ENCODE measurements around the gene ODAD3.
"Not testable (repeated sequence)": the region's sequence is repeated elsewhere in the genome, so short reads cannot be mapped to it uniquely, and the experiment has no call there.

The ODAD3 gene

DNA sequence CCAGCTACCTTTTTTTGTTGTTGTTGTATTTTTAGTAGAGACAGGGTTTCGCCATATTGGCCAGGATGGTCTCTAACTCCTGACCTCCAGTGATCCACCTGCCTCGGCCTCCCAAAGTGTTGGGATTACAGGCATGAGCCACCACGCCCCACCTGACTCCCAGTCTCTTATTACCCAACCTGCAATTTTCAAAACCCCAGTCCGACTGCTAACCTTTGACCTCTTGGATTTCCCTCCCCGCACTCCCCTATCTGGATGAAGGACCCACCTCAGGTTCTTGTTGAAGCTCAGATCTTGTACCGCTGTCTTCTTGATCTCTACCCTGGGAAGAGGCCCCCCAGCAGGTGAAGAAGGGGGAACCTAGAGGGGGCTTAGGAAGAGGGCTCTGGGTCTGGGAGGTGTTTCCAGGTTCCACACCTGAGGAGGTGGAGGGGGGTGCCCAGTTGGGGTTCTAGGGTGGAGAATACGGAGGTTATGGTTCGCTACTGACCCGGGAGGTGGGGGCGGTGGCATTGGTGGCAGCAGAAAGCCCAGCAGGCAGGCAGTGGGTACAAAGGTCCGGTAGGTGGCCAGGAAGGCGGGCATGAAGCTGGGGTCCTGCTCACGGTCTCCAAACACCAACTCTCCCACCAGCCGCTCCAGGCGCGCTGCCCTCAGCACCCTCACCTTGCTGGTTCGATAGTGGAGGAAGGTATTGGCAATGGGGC lies 18.4 kb downstream of the ODAD3 start:
- no peak for DNase-seq
- intact Hi-C loops (cut with DNase I), result no loop called here

DNA sequence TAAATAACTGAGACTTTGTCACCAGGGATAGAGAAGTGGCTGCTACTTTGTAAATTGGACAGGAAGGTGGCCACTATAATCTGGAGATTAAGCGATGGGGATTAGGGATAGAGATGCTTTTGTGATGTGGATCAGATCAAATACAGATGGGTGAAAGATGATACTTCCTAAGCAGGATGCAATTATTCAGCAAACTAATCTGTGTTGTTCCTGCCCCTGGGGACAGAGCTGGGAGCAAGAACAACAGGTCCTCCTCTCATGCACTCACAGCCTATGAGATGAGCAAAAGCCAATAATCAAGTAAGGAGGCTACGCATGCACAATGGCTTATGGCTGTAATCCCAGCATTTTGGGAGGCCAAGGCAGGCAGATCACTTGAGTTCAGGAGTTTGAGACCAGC lies 20.4 kb downstream of the ODAD3 start:
- intact Hi-C loops (cut with DNase I), result no loop called here
- no peak for DNase-seq

DNA sequence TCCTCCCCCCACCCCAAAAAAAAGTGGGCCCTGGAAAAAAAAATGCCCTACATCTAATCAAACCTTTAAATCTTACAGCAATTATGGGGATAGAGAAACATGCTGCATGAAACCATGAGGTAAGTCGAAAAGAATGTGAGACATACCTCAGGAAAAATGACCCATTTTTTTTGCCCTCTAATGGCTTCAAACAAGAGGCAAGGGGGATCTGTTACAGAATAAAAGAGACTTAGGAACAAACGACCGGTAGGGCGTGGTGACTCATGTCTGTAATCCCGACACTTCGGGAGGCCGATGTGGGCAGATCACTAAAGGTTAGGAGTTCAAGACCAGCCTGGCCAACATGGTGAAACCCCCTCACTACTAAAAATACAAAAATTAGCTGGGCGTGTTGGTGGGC lies 24.2 kb downstream of the ODAD3 start:
- intact Hi-C loops (cut with DNase I), result no loop called here
- no peak for DNase-seq

DNA sequence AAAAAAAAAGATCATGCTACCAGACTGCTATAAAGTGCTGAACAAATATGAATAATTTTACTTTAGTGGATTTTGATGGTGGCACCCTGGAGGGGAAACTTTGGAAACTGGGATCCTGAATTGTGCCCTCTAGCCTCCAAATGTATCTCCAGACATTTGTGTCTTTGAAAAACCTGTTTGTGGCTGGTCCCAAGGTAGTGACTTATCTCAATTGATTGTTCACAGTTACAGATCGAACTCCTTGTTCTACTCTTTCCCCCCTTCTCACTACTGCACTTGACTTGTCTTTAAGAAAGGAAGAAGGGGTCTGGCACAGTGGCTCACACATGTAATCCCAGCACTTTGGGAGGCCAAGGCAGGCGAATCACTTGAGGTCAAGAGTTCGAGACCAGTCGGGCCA lies 26.3 kb downstream of the ODAD3 start:
- intact Hi-C loops (cut with DNase I), result no loop called here
- DNase-seq, result no peak

DNA sequence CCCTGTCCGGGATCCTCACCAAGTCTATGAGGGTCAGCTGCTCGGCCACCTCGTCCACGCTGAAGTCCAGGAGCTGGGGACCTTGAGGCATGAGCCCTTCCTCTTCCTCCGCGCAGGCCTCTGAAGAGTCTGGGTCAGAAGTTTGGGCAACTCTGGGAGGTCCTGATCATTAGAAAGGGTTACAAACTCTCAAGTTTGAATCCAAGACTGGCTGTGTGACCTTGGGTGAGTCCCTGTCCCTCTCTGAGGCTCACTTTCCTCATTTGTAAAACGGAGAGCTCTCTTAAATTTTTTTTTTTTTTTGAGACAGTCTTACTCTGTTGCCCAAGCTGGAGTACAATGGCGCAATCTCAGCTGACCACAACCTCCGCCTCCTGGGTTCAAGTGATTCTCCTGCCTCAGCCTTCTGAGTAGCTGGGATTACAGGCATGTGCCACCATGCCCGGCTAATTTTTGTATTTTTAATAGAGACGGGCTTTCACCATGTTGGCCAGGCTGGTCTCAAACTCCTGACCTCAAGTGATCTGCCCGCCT lies 28.2 kb downstream of the ODAD3 start:
- intact Hi-C loops (cut with DNase I); DNase-seq: not testable (repeated sequence)

DNA sequence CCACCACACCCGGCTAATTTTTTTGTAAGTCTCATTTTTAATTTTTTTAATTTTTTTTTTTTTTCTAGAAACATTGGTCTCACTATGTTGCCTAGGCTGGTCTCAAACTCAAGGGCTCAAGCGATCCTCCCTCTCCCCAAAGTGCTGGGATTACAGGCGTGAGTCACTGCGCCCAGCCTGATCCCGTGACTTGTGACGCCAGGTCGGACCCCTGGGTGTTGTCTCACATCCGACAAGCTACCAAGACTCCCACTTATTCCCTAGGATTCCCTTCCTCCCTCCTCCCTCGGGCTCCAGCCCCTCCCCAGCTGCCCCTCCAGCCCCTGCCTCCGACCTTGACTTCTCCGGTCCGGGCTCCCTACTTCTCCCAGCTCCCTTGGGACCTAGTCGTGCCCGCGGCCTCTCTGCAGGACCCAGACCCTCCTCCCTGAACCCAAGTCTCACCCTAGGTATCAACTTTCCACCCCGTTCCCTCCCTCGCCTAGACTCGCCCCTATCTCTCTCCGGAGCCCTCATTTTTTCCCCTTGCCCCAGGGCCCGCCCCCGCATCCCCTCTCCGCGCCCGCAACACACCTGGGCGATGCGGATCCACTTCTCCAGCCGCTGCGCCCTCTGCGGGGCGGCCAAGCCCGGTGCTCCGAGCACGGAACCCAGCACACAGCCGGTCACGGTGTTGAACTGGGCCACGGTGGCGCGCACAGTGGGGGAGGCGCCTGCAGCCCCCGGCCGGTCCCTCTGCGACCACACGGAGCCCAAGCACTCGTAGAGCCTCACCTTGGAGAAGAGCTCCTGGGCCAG lies 28.9 kb downstream of the ODAD3 start:
- DNase-seq, result no peak
- intact Hi-C loops (cut with DNase I), result no loop called here

DNA sequence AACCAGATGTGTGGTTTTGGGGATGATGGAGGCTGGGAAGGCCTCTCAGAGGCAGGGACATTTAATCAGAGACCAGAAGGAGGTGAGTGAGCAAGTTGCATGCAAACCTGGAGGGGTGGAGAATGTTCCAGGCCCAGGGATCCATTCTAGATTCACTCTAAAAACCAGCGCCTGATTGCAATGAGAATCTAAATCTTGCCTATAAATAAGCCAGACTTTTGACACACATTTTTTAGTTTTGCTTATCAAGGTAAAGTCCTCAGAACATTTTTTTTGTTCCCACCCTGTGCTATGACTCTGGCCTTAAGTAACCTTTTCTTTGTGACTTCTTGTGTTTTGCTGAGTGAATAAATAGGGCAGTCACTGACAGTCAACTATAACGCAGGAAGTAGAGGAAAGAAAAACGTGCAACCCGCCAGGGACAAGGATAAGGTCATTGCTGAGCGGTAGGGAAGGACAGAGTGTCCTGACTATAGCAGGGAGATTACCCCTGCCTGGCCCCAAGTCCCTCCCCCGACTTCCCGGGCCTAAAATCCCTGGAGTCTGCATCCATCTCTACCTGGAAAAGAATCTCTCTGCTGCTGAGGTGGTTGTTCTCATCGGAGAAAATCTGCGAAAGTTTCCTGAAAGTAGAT lies 30.2 kb downstream of the ODAD3 start:
- no peak for DNase-seq
- intact Hi-C loops (cut with DNase I), result no loop called here

DNA sequence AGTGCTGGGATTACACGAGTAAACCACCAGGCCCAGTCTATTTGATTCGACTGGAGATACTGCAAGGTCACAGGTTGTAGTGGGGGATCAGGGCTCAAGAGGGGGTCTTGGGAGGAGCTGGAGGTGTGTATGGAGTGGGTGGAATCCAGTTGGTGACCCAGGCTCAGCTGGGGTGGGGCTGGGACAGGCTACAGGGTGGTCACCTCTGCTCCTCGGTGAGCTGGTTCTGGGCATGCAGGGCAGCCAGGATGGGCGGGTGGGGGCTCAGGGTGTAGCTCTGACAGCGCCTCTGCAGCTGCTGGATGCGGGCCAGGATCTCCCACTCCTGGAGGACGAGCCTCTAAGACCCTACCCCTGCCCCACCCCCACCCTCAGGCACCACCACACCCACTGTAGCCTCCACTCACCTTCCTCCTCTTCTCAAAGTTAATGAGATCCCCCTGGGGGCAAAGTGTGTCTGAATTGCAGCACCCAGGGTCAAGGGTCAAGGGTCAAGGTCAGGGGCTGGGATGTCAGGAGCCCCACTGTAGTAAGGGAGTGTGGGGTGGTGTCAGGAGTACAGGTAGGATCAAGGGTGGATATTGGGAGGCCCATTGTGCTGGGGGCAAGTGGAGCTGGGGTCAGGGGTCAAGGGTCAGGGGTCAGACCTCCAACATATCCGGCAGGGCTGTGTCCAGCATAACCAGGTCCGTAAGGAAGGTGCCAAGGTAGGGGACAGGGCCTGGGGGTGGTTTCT lies 32.9 kb downstream of the ODAD3 start:
- no peak for DNase-seq
- intact Hi-C loops (cut with DNase I), result no loop called here

DNA sequence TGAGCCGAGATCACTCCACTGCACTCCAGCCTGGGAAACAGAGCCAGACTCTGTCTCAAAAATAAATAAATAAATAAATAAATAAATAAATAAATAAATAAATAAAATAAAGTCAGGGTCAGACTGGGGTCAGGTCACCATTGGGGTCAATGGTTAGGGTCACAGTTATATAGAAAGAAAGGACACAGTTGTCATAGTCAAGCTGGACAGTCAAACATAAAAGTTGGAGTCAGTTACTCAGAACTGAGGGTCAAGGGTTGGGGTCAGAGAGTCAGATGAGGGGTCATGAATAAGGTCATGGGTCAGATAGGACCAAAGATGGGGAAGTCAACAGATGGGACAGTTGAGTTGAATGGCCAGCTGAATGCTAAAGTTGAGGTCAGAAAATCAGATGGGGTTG lies 34.1 kb downstream of the ODAD3 start:
- DNase-seq, result no peak
- intact Hi-C loops (cut with DNase I), result no loop called here

DNA sequence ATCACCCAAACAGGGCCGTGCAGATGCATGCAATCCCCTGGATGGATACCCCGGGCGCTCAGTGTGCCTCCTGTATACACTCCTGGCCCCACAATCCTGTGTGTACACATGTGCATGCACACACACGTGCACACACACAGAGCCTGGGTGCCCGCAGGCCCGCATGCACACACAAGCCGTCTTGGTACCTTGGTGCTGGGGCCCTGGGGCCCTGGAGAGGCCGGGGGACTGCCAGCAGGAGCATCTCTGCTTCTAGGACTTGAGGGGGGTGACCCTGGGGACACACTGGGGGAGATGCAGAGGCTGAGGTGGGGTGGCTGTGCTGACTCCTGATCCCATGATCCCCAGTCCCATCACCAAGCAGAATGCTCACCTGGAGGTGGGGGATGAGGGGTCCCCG lies 35.3 kb downstream of the ODAD3 start:
- no peak for DNase-seq
- intact Hi-C loops (cut with DNase I), result no loop called here

DNA sequence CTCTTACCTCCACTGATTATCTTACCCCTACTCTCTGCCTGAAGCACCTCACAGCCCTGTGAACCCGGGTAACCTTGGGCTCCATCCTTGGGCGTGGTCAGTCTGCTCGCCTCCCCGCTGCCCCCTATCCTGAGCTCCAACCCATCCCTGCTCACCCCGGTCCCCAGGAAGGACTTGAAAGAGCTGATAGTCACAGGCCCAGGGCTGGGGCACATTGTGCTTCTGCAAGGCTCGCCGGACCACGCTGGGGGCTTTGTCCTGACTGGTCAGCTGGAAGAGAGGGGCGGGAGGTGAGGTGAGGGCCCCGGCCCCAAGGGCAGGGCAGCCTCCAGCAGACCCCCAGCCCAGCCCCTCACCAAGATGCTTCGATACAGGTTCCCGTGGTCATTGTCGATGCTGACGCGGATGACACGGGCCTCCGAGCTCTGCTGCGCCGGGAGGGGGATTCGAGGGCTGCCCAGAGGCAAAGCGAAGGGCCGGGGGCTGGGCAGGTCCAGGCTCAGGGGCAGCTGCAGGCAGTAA lies 37.8 kb downstream of the ODAD3 start:
- no peak for DNase-seq
- intact Hi-C loops (cut with DNase I), result no loop called here

DNA sequence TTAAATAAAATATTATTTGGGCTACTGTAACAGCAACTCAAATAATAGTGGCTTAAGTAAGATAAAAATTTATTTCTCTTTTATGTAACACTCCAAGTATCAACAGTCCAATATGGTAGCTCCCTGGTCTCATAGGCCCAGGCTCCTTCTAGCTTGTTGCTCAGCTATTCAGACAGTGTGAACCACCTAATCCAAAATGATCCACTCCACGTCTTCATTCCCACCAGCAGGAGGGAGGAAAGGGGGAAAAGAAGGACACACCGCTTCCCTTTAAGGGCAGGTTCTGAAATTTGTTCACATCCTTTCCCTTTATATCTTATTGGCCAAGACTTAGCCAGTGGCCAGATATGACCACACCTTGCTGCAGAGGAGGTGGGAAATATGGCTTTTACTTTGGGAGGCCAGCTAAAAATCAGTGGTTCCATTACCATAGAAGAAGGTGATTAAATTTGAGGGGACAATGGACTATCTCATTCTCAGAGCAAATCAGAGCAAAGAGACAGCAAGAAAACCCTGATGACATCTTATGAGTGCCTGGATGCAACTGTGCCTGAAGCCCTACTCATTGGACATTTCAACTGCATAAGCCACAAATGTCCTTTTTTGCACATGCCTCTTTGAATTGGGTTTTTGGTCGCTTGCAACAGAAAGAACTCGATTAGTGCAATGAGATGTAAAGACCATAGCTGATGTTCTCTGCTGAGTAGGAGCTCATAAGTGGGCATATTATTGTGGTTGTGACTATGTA lies 43.8 kb downstream of the ODAD3 start:
- no peak for DNase-seq
- intact Hi-C loops (cut with DNase I), result no loop called here

DNA sequence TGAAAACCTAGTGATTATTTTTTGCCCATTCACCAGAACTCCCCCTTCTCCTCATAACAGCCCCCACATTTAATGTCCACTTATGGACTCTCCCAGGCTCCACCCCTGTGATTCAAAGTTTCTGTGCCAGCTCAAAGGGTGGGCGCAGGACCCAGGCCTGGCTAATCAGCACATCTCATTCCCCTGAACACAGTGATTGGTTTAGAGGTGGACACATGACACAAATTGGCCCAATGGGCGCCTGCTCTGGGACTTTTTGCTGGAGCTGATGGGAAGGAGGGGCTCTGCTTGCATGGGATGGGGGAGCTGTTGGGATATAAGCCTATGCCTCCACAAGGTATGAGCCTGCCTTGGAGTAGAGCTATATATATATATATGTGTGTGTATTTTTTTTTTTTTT lies 44.6 kb downstream of the ODAD3 start:
- DNase-seq, result no peak
- intact Hi-C loops (cut with DNase I), result no loop called here

DNA sequence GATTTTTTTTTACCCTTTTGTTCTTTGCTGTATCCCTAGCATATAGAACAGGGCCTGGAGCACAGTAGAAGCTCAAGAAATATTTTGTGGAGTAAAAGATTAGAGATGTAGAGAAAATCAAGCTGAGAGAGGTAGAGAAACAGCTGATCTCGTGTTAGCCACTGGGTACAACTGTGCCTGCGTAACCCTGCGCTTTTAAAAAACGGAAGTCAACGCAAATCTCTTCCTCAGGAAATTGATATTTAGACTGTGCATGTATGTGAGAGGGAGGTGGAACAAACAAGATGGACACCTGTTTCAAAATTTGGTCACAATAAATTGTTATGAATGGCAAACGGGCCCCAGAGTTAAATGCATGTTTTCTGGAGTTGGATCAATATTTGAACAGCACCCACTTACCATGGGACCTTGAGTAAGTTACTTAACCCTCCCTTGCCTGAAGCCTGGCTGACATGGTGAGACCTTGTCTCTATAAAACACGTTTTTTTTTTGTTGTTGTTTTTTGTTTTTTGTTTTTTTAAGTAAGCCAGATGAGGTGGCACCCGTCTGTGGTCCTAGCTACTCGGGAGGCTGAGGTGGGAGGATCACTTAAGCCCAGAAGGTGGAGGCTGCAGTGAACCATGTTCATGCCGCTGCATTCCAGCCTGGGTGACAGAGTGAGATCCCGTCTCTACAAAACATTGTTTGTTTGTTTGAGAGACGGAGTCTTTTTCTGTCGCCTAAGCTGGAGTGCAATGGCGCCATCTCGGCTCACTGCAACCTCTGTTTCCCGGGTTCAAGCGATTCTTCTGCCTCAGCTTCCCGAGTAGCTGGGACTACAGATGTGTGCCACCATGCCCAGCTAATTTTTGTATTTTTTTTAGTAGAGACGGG lies 47.5 kb downstream of the ODAD3 start:
- no peak for DNase-seq
- intact Hi-C loops (cut with DNase I), result no loop called here

DNA sequence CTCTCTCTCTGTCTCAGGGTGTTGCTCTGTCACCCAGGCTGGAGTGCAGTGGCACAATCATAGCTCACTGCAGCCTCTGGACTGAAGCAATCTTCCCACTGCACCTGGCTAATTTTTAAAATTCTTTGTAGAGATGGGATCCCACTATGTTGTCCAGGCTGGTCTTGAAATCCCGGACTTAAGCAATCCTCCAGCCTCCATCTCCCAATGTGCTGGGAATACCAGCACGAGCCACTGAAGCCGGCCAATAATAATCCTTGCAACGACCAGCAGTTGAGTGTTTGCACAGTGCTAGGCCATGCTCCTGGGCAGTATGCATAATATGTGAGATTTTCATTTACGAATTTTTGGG lies 50.2 kb downstream of the ODAD3 start:
- intact Hi-C loops (cut with DNase I), result loop anchor here (5.0 kb wide), 2 partner anchors 48 to 63 kb away; no protein-coding TSS in a partner anchor
- DNase-seq, result no peak

DNA sequence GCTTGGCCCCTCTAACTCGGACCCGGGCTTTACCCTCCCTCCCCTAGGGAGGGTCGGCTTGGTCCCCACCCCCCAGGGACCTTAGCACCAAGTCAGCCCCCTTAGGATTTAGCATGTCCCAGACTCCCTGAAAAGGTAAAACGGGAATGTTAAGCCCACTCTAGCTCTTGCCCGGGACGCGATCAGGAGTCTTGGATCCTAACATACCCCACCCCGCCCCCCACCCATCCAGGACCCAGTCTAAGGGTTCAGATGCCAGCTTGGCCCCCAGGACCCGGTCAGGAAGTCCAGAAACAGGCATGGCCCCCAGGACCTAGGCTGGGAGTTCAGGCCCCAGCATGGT lies 51.2 kb downstream of the ODAD3 start:
- DNase-seq, result no peak
- intact Hi-C loops (cut with DNase I), result loop anchor here (5.0 kb wide), 2 partner anchors 49 to 64 kb away; no protein-coding TSS in a partner anchor

DNA sequence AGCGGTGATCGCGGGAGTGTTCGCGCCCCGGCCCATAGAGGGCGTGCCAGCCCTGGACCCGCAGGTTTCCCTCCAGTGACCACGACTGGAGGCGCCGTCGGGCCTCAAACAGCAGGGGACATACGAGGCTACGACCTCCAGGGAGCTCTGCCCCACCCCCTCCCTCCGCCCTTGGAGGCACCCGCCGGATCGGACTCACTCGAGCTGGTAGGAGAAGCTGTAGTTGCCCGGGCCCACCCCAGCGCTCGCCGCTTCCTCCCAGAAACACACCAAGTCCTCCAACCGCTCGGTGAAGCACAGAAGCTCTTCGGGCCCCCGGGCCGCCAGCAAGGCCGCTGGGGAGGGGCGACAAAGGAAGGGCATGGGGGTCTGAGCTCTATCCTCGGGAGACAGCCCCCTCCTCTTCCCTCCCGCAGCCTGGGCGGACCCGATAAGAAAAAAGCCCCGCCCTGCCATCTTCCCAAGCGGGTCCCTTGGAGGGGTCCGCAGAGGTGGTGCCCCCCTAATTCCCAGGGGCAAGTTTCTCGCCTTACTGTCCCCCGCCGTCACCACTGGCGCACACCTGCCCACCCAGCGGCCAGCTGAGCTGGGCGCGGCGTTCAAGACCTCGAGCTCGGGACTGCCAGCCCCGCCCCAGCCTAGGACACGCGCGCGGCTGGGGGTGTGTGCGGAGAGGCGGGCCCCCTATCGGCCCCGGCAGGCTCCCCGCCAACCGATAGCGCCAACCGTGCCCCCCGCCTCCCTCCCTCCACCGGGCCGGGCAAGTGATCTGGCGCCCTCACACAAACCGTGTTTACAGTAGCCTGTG lies 51.8 kb downstream of the ODAD3 start:
- intact Hi-C loops (cut with DNase I), result loop anchor here (5.0 kb wide), 2 partner anchors 49 to 64 kb away; no protein-coding TSS in a partner anchor
- peak in 1 of 10 donors; percentile 29 for DNase-seq

All from posterior cingulate gyrus (tissue), 11 donors.